HepG2 (cell line): ENCODE data around the gene KRTAP19-6.
"Not testable (repeated sequence)": the region's sequence is repeated elsewhere in the genome, so short reads cannot be mapped to it uniquely, and the experiment has no call there.

ENCODE experiments used
- CREM ChIP-seq, 2 experiments: sonication (generic) in 1 of 2; formaldehyde crosslinking in 1 of 2; IDR thresholded peaks; 2 replicates each; pipeline versions ENCODE4 v1.4.0 to v1.6.1; 2016 to 2020; ENCODE audit warnings: antibody characterized with exemption in 1 of 2, mild to moderate bottlenecking in 1 of 2, missing genetic modification reagents in 1 of 2
- CTCF ChIP-seq: sonication (generic); formaldehyde crosslinking; IDR thresholded peaks from 2 replicates; pipeline ENCODE4 v1.5.0; 2020; ENCODE audit warnings: mild to moderate bottlenecking, missing genetic modification reagents, moderate library complexity
- KAT2B ChIP-seq: fragments of 150-350 bp; IDR thresholded peaks from 2 replicates; pipeline ENCODE4 v1.6.1; 2014; ENCODE audit warnings: low read depth, low read length, borderline replicate concordance
- NFYB ChIP-seq: sonication (generic); formaldehyde crosslinking; IDR thresholded peaks from 2 replicates; pipeline ENCODE4 v1.4.0; 2020; ENCODE audit warnings: missing genetic modification reagents
- NR2F6 ChIP-seq, 2 experiments: IDR thresholded peaks; 2 replicates each; pipeline ENCODE4 v1.6.1; 2016; ENCODE audit warnings: antibody characterized with exemption in 1 of 2, mild to moderate bottlenecking in 1 of 2
- POGK ChIP-seq: sonication (generic); formaldehyde crosslinking; conservative IDR thresholded peaks from 2 replicates; pipeline ENCODE4 v1.8.0; 2022; ENCODE audit warnings: mild to moderate bottlenecking, moderate library complexity, missing genetic modification reagents
- SMARCE1 ChIP-seq: fragments of 450-650 bp; IDR thresholded peaks from 2 replicates; pipeline ENCODE4 v1.6.1; 2017; ENCODE audit warnings: borderline replicate concordance
- TAF1 ChIP-seq: sonication (generic); formaldehyde crosslinking; IDR thresholded peaks from 2 replicates; pipeline ENCODE4 v1.4.0; 2020; ENCODE audit warnings: missing genetic modification reagents
- ZBTB33 ChIP-seq: sonication (generic); formaldehyde crosslinking; IDR thresholded peaks from 2 replicates; pipeline ENCODE4 v1.4.0; 2020; ENCODE audit warnings: missing genetic modification reagents
- ZSCAN9 ChIP-seq: IDR thresholded peaks from 2 replicates; pipeline ENCODE4 v1.6.1; 2016; ENCODE audit warnings: borderline replicate concordance

GRCh38 chr21:30505621-30506205 lies 36.0 kb downstream of the KRTAP19-6 start:
- TF ChIP-seq TAF1; ZSCAN9 (CRISPR knock-in tag); POGK (CRISPR knock-in tag); NR2F6 (IDR thresholded peaks at IDR 0.05); NR2F6 (CRISPR knock-in tag; IDR thresholded peaks at IDR 0.05); KAT2B; CTCF; ZBTB33 (CRISPR knock-in tag); SMARCE1; NFYB (CRISPR knock-in tag); CREM (IDR thresholded peaks at IDR 0.05); CREM (CRISPR knock-in tag; IDR thresholded peaks at IDR 0.05): not testable (repeated sequence)
